Smooth muscle cell (in vitro differentiated cells): ENCODE data around the gene NEU4. TPM values are rescaled to one million over a fixed set of nuclear protein-coding genes. Genes with fewer than 3 reads are reported as not detected.

ENCODE experiments used
- DNase-seq: peaks from one replicate; lab custom pipeline; 2025; ENCODE audit not compliant: unreplicated experiment; lab: John Stamatoyannopoulos, UW
- H2AFZ ChIP-seq: fragments of 200-600 bp; sonication (generic); 2 replicates; pipeline ENCODE4 v1.6.0; 2016; ENCODE audit warnings: antibody characterized with exemption, low read depth, mild to moderate bottlenecking
- H3F3A ChIP-seq: fragments of 200-600 bp; sonication (generic); 2 replicates; pipeline ENCODE4 v1.6.0; 2017; ENCODE audit warnings: antibody characterized with exemption, low read depth
- H3K27ac ChIP-seq: fragments of 200-600 bp; sonication (generic); 2 replicates; pipeline ENCODE4 v1.5.1; 2016; ENCODE audit warnings: low read depth, mild to moderate bottlenecking
- H3K27me3 ChIP-seq: fragments of 200-600 bp; sonication (generic); 2 replicates; pipeline ENCODE4 v1.6.1; 2016; ENCODE audit warnings: low read depth, mild to moderate bottlenecking
- H3K36me3 ChIP-seq: fragments of 200-600 bp; sonication (generic); 2 replicates; pipeline ENCODE4 v1.5.1; 2016; ENCODE audit warnings: low read depth
- H3K4me1 ChIP-seq: fragments of 200-600 bp; sonication (generic); 2 replicates; pipeline ENCODE4 v1.5.1; 2016; ENCODE audit warnings: low read depth
- H3K4me2 ChIP-seq: fragments of 200-600 bp; sonication (generic); 2 replicates; pipeline ENCODE4 v1.6.0; 2016; ENCODE audit warnings: mild to moderate bottlenecking
- H3K4me3 ChIP-seq: fragments of 200-600 bp; sonication (generic); 2 replicates; pipeline ENCODE4 v1.5.1; 2016; ENCODE audit warnings: mild to moderate bottlenecking
- H3K79me2 ChIP-seq: fragments of 200-600 bp; sonication (generic); 2 replicates; pipeline ENCODE4 v1.6.0; 2016; ENCODE audit warnings: low read depth, mild to moderate bottlenecking
- H3K9ac ChIP-seq: fragments of 200-600 bp; sonication (generic); 2 replicates; pipeline ENCODE4 v1.6.0; 2016; ENCODE audit warnings: low read depth
- H3K9me3 ChIP-seq: fragments of 200-600 bp; sonication (generic); replicated peaks from 2 replicates; pipeline ENCODE4 v1.5.1; 2016; ENCODE audit warnings: low read depth
- H4K20me1 ChIP-seq: fragments of 200-600 bp; sonication (generic); 2 replicates; pipeline ENCODE4 v1.6.0; 2016; ENCODE audit warnings: low read depth
- CTCF ChIP-seq: fragments of 200-600 bp; sonication (generic); IDR thresholded peaks from 2 replicates; pipeline ENCODE4 v1.5.1; 2017; ENCODE audit warnings: borderline replicate concordance, mild to moderate bottlenecking, antibody characterized with exemption; ENCODE audit not compliant: insufficient read depth, poor library complexity, severe bottlenecking
- WGBS: methylation state at CpG from one replicate; pipeline ENCODE4 v1.1.7; 2016; ENCODE audit warnings: low lambda C conversion rate; 5-methylcytosine and 5-hydroxymethylcytosine counted together
- polyA plus RNA-seq: library from polyadenylated mRNA; unstranded; fragments of >200 nt; fragmentation: Nextera tagmentation; extraction: Ambion mirVana; gene quantifications from 2 replicates; pipeline ENCODE4 v1.2.1, GENCODE V29; 2016
- total RNA-seq: library from RNA; depleted of rRNA; stranded (reverse); fragments of >200 nt; gene quantifications from 2 replicates; pipeline ENCODE4 v1.2.3, GENCODE V29; 2014

Gene NEU4
- total and polyA plus RNA-seq, 2 experiments from 2014 or later: 0.10 TPM; not detected in 1

DNA sequence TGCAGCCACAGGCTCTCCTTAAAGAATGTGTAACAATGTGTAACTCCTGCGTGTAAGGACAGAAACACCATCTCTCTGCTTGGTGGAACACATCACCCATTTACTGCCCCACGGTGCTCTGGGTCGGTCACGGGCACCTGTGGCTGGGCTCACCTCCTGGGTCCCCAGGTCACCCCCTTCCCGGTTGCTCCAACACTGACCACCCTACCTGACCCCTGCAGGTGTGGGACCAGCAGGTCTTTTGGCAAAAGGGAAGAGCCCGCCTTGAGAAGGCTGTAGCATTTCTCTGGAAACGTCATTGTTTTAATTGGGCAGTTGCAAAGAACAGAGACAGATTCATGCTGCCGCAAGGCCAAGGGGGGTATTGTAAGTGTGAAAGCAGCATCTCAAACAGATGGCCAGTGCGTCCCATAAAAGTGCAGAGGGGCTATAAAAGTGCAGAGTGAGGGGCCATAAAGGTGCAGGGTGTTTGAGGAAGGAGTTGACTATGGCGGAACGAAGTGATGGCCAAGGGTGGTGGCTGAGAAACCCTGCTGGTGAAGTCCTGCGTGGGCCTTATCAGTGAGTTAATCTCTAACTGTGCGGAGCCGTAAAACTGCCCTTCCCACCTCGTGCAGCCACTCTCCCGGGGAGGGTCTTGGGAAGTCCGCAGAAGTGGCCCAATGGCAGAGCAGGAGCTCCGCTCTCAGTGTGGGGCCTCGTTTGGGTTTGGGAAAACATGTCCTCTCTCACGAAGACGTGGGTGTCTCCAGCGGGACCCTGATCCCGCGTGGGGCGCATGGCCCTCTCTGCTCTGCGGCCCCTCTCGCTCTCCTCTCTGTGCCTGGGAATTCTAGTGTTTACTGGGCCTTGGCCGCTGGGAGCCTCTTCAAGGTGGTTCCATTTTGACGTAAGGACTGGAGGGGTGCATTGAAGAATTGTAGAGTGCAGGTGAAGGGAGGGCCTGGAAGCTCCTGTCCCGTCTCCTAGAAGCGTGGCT is 13.7 kb upstream of the NEU4 start:
- Histone ChIP-seq H3K27me3 (no peaks in the 10 kb centered on the region), H3K27ac (no peak overlapping the region), H3K9me3 (no peaks in the 10 kb centered on the region), H3F3A (no peaks in the 10 kb centered on the region), H3K4me2 (no peak overlapping the region), H3K79me2 (no peaks in the 10 kb centered on the region), H3K36me3 (no peaks in the 10 kb centered on the region), H3K9ac (no peak overlapping the region), H2AFZ (no peak overlapping the region), H3K4me3 (no peak overlapping the region), H4K20me1 (no peaks in the 10 kb centered on the region), H3K4me1 (no peaks in the 10 kb centered on the region)
- DNase-seq: no peak
- 90% methylated on average over 31 of the region's 31 CpGs for WGBS
- no peak for TF ChIP-seq CTCF

DNA sequence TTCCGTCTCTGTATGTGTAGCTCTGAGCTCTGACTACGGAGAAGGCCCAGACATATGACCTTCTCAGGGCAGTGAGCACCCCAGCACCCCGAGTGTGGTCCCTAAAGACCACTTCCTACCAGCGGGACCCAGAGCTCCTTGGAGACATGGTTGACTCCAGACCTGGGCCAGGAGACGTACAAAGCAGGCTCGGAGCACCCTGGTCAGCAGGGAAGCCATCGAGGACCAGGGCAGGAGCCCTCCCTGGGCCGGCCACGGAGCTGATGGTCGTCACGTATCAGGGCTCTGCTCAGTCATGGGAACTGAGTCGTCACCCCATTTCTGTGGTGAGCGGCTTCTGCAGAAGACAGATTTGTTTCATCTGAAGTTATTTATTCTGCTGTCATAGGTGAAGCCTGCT is 12.8 kb upstream of the NEU4 start:
- H3K36me3 ChIP-seq: no peaks in the 10 kb centered on the region
- H3K79me2 ChIP-seq: no peaks in the 10 kb centered on the region
- H3F3A ChIP-seq: no peaks in the 10 kb centered on the region
- H3K4me1 ChIP-seq: no peaks in the 10 kb centered on the region
- 99% methylated on average over 13 of the region's 13 CpGs for WGBS
- H2AFZ ChIP-seq: no peak overlapping the region
- H3K4me2 ChIP-seq: no peak overlapping the region
- no peaks in the 10 kb centered on the region for H3K27me3 ChIP-seq
- no peaks in the 10 kb centered on the region for H3K9me3 ChIP-seq
- no peak overlapping the region for H3K9ac ChIP-seq
- TF ChIP-seq CTCF: no peak
- H3K4me3 ChIP-seq: no peak overlapping the region
- no peak for DNase-seq
- no peaks in the 10 kb centered on the region for H4K20me1 ChIP-seq
- H3K27ac ChIP-seq: no peak overlapping the region

DNA sequence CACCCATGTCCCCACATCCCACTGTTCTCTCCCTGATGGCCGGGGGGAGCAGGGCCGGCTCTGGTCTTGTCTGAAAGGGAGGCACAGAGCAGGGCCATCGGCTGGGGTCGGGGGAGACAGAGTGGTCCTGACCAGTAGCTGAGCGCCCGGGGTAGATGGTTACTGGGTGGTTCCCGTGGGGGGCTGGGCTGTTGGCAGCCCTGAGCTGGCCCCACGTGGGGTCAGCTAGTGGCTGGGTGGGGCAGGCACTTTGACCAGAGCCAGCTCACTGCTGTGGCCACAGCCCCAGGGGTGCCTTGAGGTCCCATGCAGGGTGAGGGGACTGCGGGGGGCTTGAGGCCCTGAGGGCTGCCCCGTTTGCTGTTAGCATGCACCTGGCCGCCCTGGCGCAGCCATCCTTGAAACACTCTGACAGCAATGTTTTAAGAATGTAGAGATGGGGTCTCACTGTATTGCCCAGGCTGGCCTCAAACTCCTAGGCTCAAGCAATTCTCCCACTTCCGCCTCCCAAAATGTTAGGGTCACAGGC is 12.3 kb upstream of the NEU4 start:
- H3K9me3 ChIP-seq: no peaks in the 10 kb centered on the region
- no peaks in the 10 kb centered on the region for H3K79me2 ChIP-seq
- no peaks in the 10 kb centered on the region for H3F3A ChIP-seq
- H3K9ac ChIP-seq: no peak overlapping the region
- no peak for DNase-seq
- H3K36me3 ChIP-seq: no peaks in the 10 kb centered on the region
- 93% methylated on average over 13 of the region's 13 CpGs for WGBS
- no peaks in the 10 kb centered on the region for H4K20me1 ChIP-seq
- H3K27ac ChIP-seq: no peak overlapping the region
- no peak overlapping the region for H3K4me3 ChIP-seq
- no peaks in the 10 kb centered on the region for H3K4me1 ChIP-seq
- H2AFZ ChIP-seq: no peak overlapping the region
- no peaks in the 10 kb centered on the region for H3K27me3 ChIP-seq
- H3K4me2 ChIP-seq: no peak overlapping the region
- no peak for TF ChIP-seq CTCF
